Uterus (tissue), 2 donors: ENCODE data around the gene TIAM1.

Experiments
- POLR2A ChIP-seq, 2 donors: fragments of 450-650 bp; IDR thresholded peaks; one replicate each; pipeline ENCODE4 v1.6.1; 2016; ENCODE audit warnings: antibody characterized with exemption in 2 of 2, mild to moderate bottlenecking in 1 of 2, moderate library complexity in 1 of 2
- TF ChIP-seq, protein P1 (sequence below), 4 experiments: fragments of 200-600 bp in 2 of 4; fragments of 450-650 bp in 2 of 4; sonication (generic) in 2 of 4; IDR thresholded peaks; one replicate each; pipeline ENCODE4 v1.5.1; 2016 to 2019; ENCODE audit warnings: antibody characterized with exemption in 4 of 4, mild to moderate bottlenecking in 2 of 4, moderate library complexity in 1 of 4

DNA sequence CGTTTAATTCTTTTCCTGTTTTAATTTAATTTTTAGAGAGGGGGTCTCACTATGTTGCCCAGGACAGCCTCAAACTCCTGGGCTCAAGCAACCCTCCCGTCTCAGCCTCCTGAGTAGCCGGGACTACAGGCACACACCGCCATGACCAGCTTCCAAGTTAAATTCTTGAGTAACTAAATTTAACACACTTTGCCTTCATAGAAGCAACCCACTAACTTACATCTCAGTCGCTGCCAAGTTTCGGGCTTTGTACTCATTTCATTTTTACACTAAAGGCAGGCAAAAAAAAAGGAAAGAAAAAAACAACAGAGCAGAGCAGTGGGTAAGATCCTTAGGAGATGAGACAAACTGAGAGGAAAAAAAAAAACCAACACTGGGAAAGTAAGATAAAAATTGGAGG, 3.5 kb downstream of the TIAM1 start:
- TF ChIP-seq, protein P1, sequence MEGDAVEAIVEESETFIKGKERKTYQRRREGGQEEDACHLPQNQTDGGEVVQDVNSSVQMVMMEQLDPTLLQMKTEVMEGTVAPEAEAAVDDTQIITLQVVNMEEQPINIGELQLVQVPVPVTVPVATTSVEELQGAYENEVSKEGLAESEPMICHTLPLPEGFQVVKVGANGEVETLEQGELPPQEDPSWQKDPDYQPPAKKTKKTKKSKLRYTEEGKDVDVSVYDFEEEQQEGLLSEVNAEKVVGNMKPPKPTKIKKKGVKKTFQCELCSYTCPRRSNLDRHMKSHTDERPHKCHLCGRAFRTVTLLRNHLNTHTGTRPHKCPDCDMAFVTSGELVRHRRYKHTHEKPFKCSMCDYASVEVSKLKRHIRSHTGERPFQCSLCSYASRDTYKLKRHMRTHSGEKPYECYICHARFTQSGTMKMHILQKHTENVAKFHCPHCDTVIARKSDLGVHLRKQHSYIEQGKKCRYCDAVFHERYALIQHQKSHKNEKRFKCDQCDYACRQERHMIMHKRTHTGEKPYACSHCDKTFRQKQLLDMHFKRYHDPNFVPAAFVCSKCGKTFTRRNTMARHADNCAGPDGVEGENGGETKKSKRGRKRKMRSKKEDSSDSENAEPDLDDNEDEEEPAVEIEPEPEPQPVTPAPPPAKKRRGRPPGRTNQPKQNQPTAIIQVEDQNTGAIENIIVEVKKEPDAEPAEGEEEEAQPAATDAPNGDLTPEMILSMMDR (IDR thresholded peaks at IDR 0.05), result no peak
- no peak for TF ChIP-seq POLR2A (IDR thresholded peaks at IDR 0.05)
